ENCODE measurements around the gene CEP120. TPM values are rescaled to one million over a fixed set of nuclear protein-coding genes. Genes with fewer than 3 reads are reported as not detected.
"Not testable (repeated sequence)": the region's sequence is repeated elsewhere in the genome, so short reads cannot be mapped to it uniquely, and the experiment has no call there.

The CEP120 gene
- total RNA-seq (10 to 100 TPM; 70.0 to 70.1 TPM), polyA plus RNA-seq (10 to 100 TPM; 18.8 to 31.0 TPM)

DNA sequence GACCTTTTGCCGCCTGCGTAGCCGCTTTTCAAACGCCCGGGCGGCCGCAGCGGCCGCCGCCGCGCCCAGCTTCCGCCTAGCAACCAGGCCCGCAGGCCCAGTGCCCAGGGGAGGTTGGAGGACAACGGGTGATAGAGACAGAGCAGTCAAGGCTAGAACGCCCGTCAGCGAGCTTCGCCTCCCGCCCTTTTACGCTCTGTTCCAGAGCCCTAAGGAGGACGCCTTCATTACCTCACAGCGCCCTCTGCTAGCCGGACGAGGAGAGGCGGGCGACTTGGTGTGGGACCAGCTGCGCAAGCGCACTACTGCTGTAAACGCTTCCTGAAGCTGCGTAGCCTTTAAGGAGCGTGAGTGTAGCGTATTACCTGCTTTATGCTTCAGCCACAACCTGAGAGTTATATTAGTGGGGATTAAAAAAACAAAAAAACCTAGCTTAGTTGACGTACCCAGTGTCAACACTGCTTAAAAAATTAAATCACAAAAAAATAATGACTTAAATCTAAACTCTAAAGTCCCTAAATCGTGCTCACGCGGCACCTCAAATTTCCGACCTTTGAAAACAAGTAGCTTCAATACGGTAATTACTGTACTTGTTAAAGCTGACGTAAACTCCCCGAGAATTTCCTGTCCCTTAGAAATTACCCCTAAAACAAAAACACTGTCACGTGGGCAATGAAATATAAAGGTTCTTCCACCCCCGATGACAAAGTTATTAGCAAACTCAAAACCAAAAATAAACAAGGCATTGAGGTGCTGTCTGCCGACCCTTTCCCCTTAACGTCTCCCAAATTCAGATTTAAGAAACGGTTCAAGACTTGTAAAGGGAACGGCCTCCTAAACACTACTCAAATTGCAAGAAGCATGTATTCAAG lies at the start of gene CEP120:
TSS of gene CEP120 (minus strand) at position 126 of the 872 bp plus-strand sequence. CDS start 405 bp downstream, outside the sequence.
- peaks cover 0 to 2% (median 0%) of the 10 kb centered on the region in 8 donors for H3K9me3 Mint-ChIP-seq
- H3K36me3 Mint-ChIP-seq = peaks cover 8 to 11% of the 10 kb centered on the region in 2 donors
- peaks cover 37% of the 10 kb centered on the region for H3K4me1 ChIP-seq (ENCODE audit: insufficient read depth, low read length)
- H3K27ac ChIP-seq (ENCODE audit: low read depth, low read length) = peak within 1 kb of the TSS; percentile 91
- intact Hi-C loops (cut with micrococcal nuclease) = loop anchor here (1.0 to 5.0 kb wide), 7 partner anchors 51 to 1461 kb away; partner anchors contain the start of genes CSNK1G3 and SNX24
- peaks cover 15 to 23% (median 20%) of the 10 kb centered on the region in 4 donors for H3K4me1 Mint-ChIP-seq
- H3K4me3 Mint-ChIP-seq = peak within 1 kb of the TSS in 1 of 8 donors; percentile 33
- CTCF ChIA-PET (ENCODE audit: partially characterized antibody) = interaction anchor here (0.6 to 3.2 kb wide), 48 partner anchors 8 to 1462 kb away, joined by 3 to 30 read pairs (median 5); partner anchors contain the start of genes CSNK1G3, SNX2, SNX24 and SRFBP1
- no peaks in the 10 kb centered on the region for H3K27me3 ChIP-seq (ENCODE audit: insufficient read depth, low read length)
- H3K27ac Mint-ChIP-seq = peak within 1 kb of the TSS in 2 of 7 donors; percentile 99
- DNase-seq = peak; percentile 96 to 99 (median 98)
- no peaks in the 10 kb centered on the region for H3K9me3 ChIP-seq (ENCODE audit: control insufficient read depth in 1 of 2, low read length in 2 of 2)
- no peaks in the 10 kb centered on the region for H3K36me3 ChIP-seq (ENCODE audit: insufficient read depth, low read length)
- peak within 1 kb of the TSS; percentile 71 to 77 for H3K4me3 ChIP-seq (ENCODE audit: low read length in 2 of 2)
- no peaks in the 10 kb centered on the region for H3K27me3 Mint-ChIP-seq
- POLR2A ChIA-PET (ENCODE audit: partially characterized antibody) = interaction anchor here (0.6 to 4.8 kb wide), 39 partner anchors 8 to 1462 kb away, joined by 3 to 181 read pairs (median 5); partner anchors contain the start of genes CSNK1G3, SNX2, SNX24 and SRFBP1

DNA sequence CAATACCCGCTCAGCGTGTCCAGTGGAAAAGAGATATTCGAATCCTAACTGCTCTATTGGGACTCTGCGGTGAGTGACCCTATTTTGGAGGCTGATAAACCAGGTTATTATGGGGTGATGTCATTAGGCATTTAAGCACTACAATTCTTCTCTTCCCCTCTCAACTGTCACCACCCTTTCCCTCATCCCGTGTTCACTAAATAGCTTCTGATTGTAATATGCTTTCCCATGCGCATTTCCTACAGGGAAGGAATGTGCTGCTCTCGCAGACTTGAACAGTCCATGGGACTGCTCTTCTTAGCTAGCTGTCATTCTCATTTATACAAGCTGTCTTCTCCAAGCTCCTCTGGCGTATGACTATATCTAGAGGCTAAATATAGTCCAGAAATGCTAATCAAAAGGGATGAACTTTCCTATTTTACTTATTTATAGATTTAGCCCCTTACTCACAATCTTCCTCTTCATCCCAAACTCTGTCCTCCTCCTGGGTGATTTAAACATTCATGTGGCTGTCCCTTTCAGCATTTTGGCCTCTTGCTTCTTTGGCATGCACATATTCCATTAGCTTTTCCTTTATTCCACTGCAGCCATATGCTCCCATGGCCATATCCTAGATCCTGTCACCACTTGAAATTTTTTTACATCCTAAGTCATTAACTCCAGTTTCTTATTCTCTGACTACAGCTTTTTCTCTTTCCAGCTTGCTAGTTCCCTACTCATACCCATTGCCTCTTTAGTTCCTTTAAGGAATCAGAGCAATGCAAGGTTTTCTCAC lies 49.1 kb upstream of the CEP120 start:
- H3K4me3 Mint-ChIP-seq = no peak overlapping the region
- peaks cover 0 to 15% (median 8%) of the 10 kb centered on the region in 8 donors for H3K9me3 Mint-ChIP-seq
- DNase-seq = no peak
- no peak overlapping the region for H3K4me3 ChIP-seq (ENCODE audit: low read length in 2 of 2)
- intact Hi-C loops (cut with micrococcal nuclease) = no loop called here
- ChIA-PET POLR2A (ENCODE audit: partially characterized antibody) (no interaction called here), CTCF (ENCODE audit: partially characterized antibody) (interaction anchor here (1.0 kb wide), 1 partner anchor 49 kb away, joined by 3 read pairs; no protein-coding TSS in a partner anchor)
- H3K9me3 ChIP-seq (ENCODE audit: control insufficient read depth in 1 of 2, low read length in 2 of 2) = no peaks in the 10 kb centered on the region
- no peaks in the 10 kb centered on the region for H3K36me3 Mint-ChIP-seq
- no peak overlapping the region for H3K27ac ChIP-seq (ENCODE audit: low read depth, low read length)
- H3K4me1 Mint-ChIP-seq = no peaks in the 10 kb centered on the region
- no peaks in the 10 kb centered on the region for H3K27me3 ChIP-seq (ENCODE audit: insufficient read depth, low read length)
- H3K27me3 Mint-ChIP-seq = peaks cover 7 to 11% of the 10 kb centered on the region in 2 donors
- peak overlapping the region in 1 of 7 donors; percentile 25 for H3K27ac Mint-ChIP-seq
- no peaks in the 10 kb centered on the region for H3K4me1 ChIP-seq (ENCODE audit: insufficient read depth, low read length)
- no peaks in the 10 kb centered on the region for H3K36me3 ChIP-seq (ENCODE audit: insufficient read depth, low read length)

- no peak overlapping the region for H3K4me3 Mint-ChIP-seq
- intact Hi-C loops (cut with micrococcal nuclease) = no loop called here
- Histone ChIP-seq H3K4me1 (ENCODE audit: insufficient read depth, low read length) (no peaks in the 10 kb centered on the region), H3K4me3 (ENCODE audit: low read length in 2 of 2) (no peak overlapping the region), H3K27me3 (ENCODE audit: insufficient read depth, low read length) (no peaks in the 10 kb centered on the region), H3K36me3 (ENCODE audit: insufficient read depth, low read length) (no peaks in the 10 kb centered on the region), H3K9me3 (ENCODE audit: control insufficient read depth in 1 of 2, low read length in 2 of 2) (no peaks in the 10 kb centered on the region), H3K27ac (ENCODE audit: low read depth, low read length) (no peak overlapping the region)
- H3K36me3 Mint-ChIP-seq = no peaks in the 10 kb centered on the region
- peaks cover 0 to 18% (median 10%) of the 10 kb centered on the region in 8 donors for H3K9me3 Mint-ChIP-seq
- ChIA-PET CTCF (ENCODE audit: partially characterized antibody) (no interaction called here), POLR2A (ENCODE audit: partially characterized antibody) (no interaction called here)
- no peak for DNase-seq
- peaks cover 7 to 11% of the 10 kb centered on the region in 2 donors for H3K27me3 Mint-ChIP-seq
- no peaks in the 10 kb centered on the region for H3K4me1 Mint-ChIP-seq
- no peak overlapping the region for H3K27ac Mint-ChIP-seq
Observed at GRCh38 chr5:123471385-123471784, 48.2 kb upstream of the CEP120 start.

- H3K36me3 ChIP-seq (ENCODE audit: insufficient read depth, low read length); POLR2A ChIA-PET (ENCODE audit: partially characterized antibody); DNase-seq; intact Hi-C loops (cut with micrococcal nuclease); H3K27me3 Mint-ChIP-seq; H3K27me3 ChIP-seq (ENCODE audit: insufficient read depth, low read length); H3K27ac Mint-ChIP-seq; H3K4me1 ChIP-seq (ENCODE audit: insufficient read depth, low read length); H3K4me1 Mint-ChIP-seq; H3K36me3 Mint-ChIP-seq; CTCF ChIA-PET (ENCODE audit: partially characterized antibody); H3K9me3 ChIP-seq (ENCODE audit: control insufficient read depth in 1 of 2, low read length in 2 of 2); H3K27ac ChIP-seq (ENCODE audit: low read depth, low read length); H3K4me3 ChIP-seq (ENCODE audit: low read length in 2 of 2); H3K4me3 Mint-ChIP-seq: not testable (repeated sequence)
- H3K9me3 Mint-ChIP-seq = peaks cover 0 to 18% (median 8%) of the 10 kb centered on the region in 8 donors
Observed at GRCh38 chr5:123466839-123467238, 43.6 kb upstream of the CEP120 start.

GRCh38 chr5:123460296-123460729 lies 37.1 kb upstream of the CEP120 start:
- no peak overlapping the region for H3K4me3 Mint-ChIP-seq
- DNase-seq = peak; percentile 6 to 72 (median 14)
- intact Hi-C loops (cut with micrococcal nuclease) = no loop called here

DNA sequence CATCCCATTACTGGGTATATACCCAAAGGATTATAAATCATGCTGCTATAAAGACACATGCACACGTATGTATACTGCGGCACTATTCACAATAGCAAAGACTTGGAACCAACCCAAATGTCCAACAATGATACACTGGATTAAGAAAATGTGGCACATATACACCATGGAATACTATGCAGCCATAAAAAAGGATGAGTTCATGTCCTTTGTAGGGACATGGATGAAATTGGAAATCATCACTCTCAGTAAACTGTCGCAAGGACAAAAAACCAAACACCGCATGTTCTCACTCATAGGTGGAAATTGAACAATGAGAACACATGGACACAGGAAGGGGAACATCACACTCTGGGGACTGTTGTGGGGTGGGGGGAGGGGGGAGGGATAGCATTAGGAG lies 35.8 kb upstream of the CEP120 start:
- POLR2A ChIA-PET (ENCODE audit: partially characterized antibody); H3K36me3 ChIP-seq (ENCODE audit: insufficient read depth, low read length); H3K27ac Mint-ChIP-seq; H3K4me1 Mint-ChIP-seq; H3K27me3 ChIP-seq (ENCODE audit: insufficient read depth, low read length); CTCF ChIA-PET (ENCODE audit: partially characterized antibody); H3K9me3 ChIP-seq (ENCODE audit: control insufficient read depth in 1 of 2, low read length in 2 of 2); intact Hi-C loops (cut with micrococcal nuclease); H3K27ac ChIP-seq (ENCODE audit: low read depth, low read length); H3K36me3 Mint-ChIP-seq; H3K9me3 Mint-ChIP-seq; H3K4me3 Mint-ChIP-seq; H3K27me3 Mint-ChIP-seq; DNase-seq; H3K4me3 ChIP-seq (ENCODE audit: low read length in 2 of 2); H3K4me1 ChIP-seq (ENCODE audit: insufficient read depth, low read length): not testable (repeated sequence)

More at GRCh38 chr5:123460296-123460729, 37.1 kb upstream of the CEP120 start:
- H3K4me3 ChIP-seq (ENCODE audit: low read length in 2 of 2) = no peak overlapping the region
- POLR2A ChIA-PET (ENCODE audit: partially characterized antibody) = interaction anchor here (0.6 kb wide), 1 partner anchor 36 kb away, joined by 3 read pairs; no protein-coding TSS in a partner anchor
- Mint-ChIP-seq H3K36me3 (no peaks in the 10 kb centered on the region), H3K27me3 (no peaks in the 10 kb centered on the region), H3K4me1 (peaks cover 7 to 8% (median 8%) of the 10 kb centered on the region in 4 donors), H3K9me3 (no peaks in the 10 kb centered on the region), H3K27ac (peak overlapping the region in 5 of 7 donors; percentile 2 to 44 (median 23))
- no peak overlapping the region for H3K27ac ChIP-seq (ENCODE audit: low read depth, low read length)
- H3K4me1 ChIP-seq (ENCODE audit: insufficient read depth, low read length) = no peaks in the 10 kb centered on the region
- no peaks in the 10 kb centered on the region for H3K27me3 ChIP-seq (ENCODE audit: insufficient read depth, low read length)
- H3K36me3 ChIP-seq (ENCODE audit: insufficient read depth, low read length) = no peaks in the 10 kb centered on the region
- CTCF ChIA-PET (ENCODE audit: partially characterized antibody) = interaction anchor here (1.0 kb wide), 1 partner anchor 150 kb away, joined by 3 read pairs; no protein-coding TSS in a partner anchor
- H3K9me3 ChIP-seq (ENCODE audit: control insufficient read depth in 1 of 2, low read length in 2 of 2) = no peaks in the 10 kb centered on the region

DNA sequence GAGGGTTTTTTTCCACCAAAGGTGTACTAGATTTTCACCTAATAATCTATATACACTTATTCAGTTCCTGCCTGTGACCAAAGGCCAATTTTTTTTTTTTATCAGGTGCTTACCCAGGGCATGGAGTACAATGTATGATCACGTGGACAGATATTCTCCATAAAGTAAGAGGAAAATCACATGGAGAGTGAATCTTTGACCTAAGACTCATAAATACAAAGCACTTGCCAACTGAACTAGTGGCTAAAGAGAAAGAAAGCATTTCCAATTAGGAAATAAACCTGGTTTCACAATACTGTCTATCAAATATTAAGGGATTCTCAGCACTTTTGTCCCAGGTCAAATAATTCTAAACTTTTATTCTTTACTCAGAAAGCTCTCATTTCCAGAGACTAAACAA lies 33.0 kb upstream of the CEP120 start:
- no peaks in the 10 kb centered on the region for H3K9me3 ChIP-seq (ENCODE audit: control insufficient read depth in 1 of 2, low read length in 2 of 2)
- no peaks in the 10 kb centered on the region for H3K4me1 ChIP-seq (ENCODE audit: insufficient read depth, low read length)
- no peak overlapping the region for H3K27ac ChIP-seq (ENCODE audit: low read depth, low read length)
- H3K27me3 ChIP-seq (ENCODE audit: insufficient read depth, low read length) = no peaks in the 10 kb centered on the region
- Mint-ChIP-seq H3K4me1 (peaks cover 7 to 8% (median 8%) of the 10 kb centered on the region in 4 donors), H3K27me3 (no peaks in the 10 kb centered on the region), H3K9me3 (no peaks in the 10 kb centered on the region), H3K27ac (no peak overlapping the region), H3K4me3 (no peak overlapping the region), H3K36me3 (no peaks in the 10 kb centered on the region)
- no peaks in the 10 kb centered on the region for H3K36me3 ChIP-seq (ENCODE audit: insufficient read depth, low read length)
- CTCF ChIA-PET (ENCODE audit: partially characterized antibody) = no interaction called here
- H3K4me3 ChIP-seq (ENCODE audit: low read length in 2 of 2) = no peak overlapping the region
- POLR2A ChIA-PET (ENCODE audit: partially characterized antibody) = no interaction called here
- intact Hi-C loops (cut with micrococcal nuclease) = no loop called here
- DNase-seq = no peak
